ENCODE measurements around the gene STK11. TPM values are rescaled to one million over a fixed set of nuclear protein-coding genes. Genes with fewer than 3 reads are reported as not detected.
"Not testable (repeated sequence)": the region's sequence is repeated elsewhere in the genome, so short reads cannot be mapped to it uniquely, and the experiment has no call there.

STK11 gene
- total RNA-seq, 2 donors from 2014 or later: 62.0 to 64.7 TPM

GRCh38 chr19:1206150-1206863, 729 bp downstream of the STK11 start:
- Histone ChIP-seq H3K27ac (peak overlapping the region; percentile 89 to 95), H3K9me3 (no peaks in the 10 kb centered on the region), H3K36me3 (no peaks in the 10 kb centered on the region), H3K4me1 (peaks cover 0 to 51% of the 10 kb centered on the region in 2 donors), H3K4me3 (peak overlapping the region; percentile 79), H3K27me3 (no peaks in the 10 kb centered on the region)
- TF ChIP-seq CTCF (IDR thresholded peaks at IDR 0.05): no peak
- no peak for DNase-seq (ENCODE audit: low spot score)

- Histone ChIP-seq H3K36me3 (no peaks in the 10 kb centered on the region), H3K9me3 (no peaks in the 10 kb centered on the region), H3K4me3 (peak overlapping the region; percentile 79), H3K4me1 (peaks cover 0 to 58% of the 10 kb centered on the region in 2 donors), H3K27me3 (no peaks in the 10 kb centered on the region), H3K27ac (peak overlapping the region; percentile 89 to 95)
- no peak for DNase-seq (ENCODE audit: low spot score)
- TF ChIP-seq CTCF (IDR thresholded peaks at IDR 0.05): no peak
Observed at GRCh38 chr19:1206864-1207450, 1.4 kb downstream of the STK11 start.

- H3K36me3 ChIP-seq; H3K4me3 ChIP-seq; H3K27me3 ChIP-seq; H3K9me3 ChIP-seq; DNase-seq (ENCODE audit: low spot score): not testable (repeated sequence)
- Histone ChIP-seq H3K27ac (peak overlapping the region; percentile 59 to 95), H3K4me1 (peaks cover 0 to 66% of the 10 kb centered on the region in 2 donors)
Observed at GRCh38 chr19:1208830-1209229, 3.3 kb downstream of the STK11 start.

- H3K9me3 ChIP-seq: no peaks in the 10 kb centered on the region
- DNase-seq (ENCODE audit: low spot score): no peak
- no peaks in the 10 kb centered on the region for H3K27me3 ChIP-seq
- H3K4me1 ChIP-seq: peaks cover 0 to 74% of the 10 kb centered on the region in 2 donors
- no peak for TF ChIP-seq CTCF (IDR thresholded peaks at IDR 0.05)
- H3K4me3 ChIP-seq: no peak overlapping the region
- peak overlapping the region; percentile 59 to 95 for H3K27ac ChIP-seq
- H3K36me3 ChIP-seq: no peaks in the 10 kb centered on the region
Observed at GRCh38 chr19:1210227-1210538, 4.6 kb downstream of the STK11 start.

GRCh38 chr19:1211494-1212234, 6.1 kb downstream of the STK11 start:
- no peak for DNase-seq (ENCODE audit: low spot score)

More at GRCh38 chr19:1211494-1212234, 6.1 kb downstream of the STK11 start:
- Histone ChIP-seq H3K27ac (peak overlapping the region; percentile 9 to 39), H3K9me3 (no peaks in the 10 kb centered on the region), H3K27me3 (no peaks in the 10 kb centered on the region), H3K4me3 (no peak overlapping the region), H3K4me1 (peaks cover 0 to 88% of the 10 kb centered on the region in 2 donors), H3K36me3 (no peaks in the 10 kb centered on the region)
- no peak for TF ChIP-seq CTCF (IDR thresholded peaks at IDR 0.05)

Measured in right atrium auricular region (tissue), 2 donors.